ENCODE results near the gene FAM114A1.

GRCh38 chr4:38856046-38856445 lies 11.6 kb upstream of the FAM114A1 start:
- TF ChIP-seq CTCF (IDR thresholded peaks at IDR 0.05; ENCODE audit: control extremely low read depth in 1 of 3, insufficient read depth in 1 of 3, low read depth in 1 of 3, low read length in 3 of 3) (no peak), POLR2AphosphoS5 (IDR thresholded peaks at IDR 0.05; ENCODE audit: low read depth, low read length) (no peak), EZH2 (IDR thresholded peaks at IDR 0.05; ENCODE audit: low read depth, low read length, severe bottlenecking) (no peak), SP1 (IDR thresholded peaks at IDR 0.05; ENCODE audit: low read depth, low read length) (no peak), CEBPB (IDR thresholded peaks at IDR 0.05; ENCODE audit: low read depth, low read length) (no peak), RNF2 (IDR thresholded peaks at IDR 0.05; ENCODE audit: borderline replicate concordance, low read depth, low read length, missing control alignments, poor library complexity, severe bottlenecking) (no peak), MAX (IDR thresholded peaks at IDR 0.05) (no peak), JUN (IDR thresholded peaks at IDR 0.05; ENCODE audit: low read depth, low read length) (no peak), EP300 (IDR thresholded peaks at IDR 0.05; ENCODE audit: borderline replicate concordance in 1 of 2, low read depth in 2 of 2, low read length in 2 of 2) (no peak), EGR1 (IDR thresholded peaks at IDR 0.05; ENCODE audit: borderline replicate concordance, low read depth, low read length) (no peak), NRF1 (IDR thresholded peaks at IDR 0.05; ENCODE audit: low read depth, low read length) (no peak), CTBP2 (IDR thresholded peaks at IDR 0.05; ENCODE audit: borderline replicate concordance, insufficient read depth, insufficient read length, low read length) (no peak)

Data from H1 (cell line).